ENCODE results near the gene SYNGR2. TPM values are rescaled to one million over a fixed set of nuclear protein-coding genes. Genes with fewer than 3 reads are reported as not detected.

SYNGR2 gene
- polyA plus RNA-seq, 3 donors = 270 to 402 (median 350) TPM

DNA sequence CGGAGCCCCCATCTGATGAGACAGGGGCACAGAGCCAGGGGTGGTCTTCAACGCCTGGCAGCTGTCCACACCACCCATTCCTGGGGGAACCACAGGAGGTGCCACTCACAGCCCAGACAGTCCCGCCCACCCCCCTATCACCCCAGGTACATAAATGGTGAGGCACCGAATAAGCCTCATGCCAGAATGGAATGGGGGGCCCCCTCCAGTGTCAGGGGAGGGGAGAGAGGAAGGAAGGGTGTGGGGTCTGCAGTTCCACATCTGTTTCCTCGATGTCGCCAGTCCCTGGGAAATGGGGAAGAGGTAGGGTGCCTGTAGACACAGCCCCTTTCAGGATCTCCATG lies 41.5 kb upstream of the SYNGR2 start:
- WGBS (ENCODE audit: insufficient coverage) = 8% methylated on average over 4 of the region's 6 CpGs
- no peaks in the 10 kb centered on the region for H3K9me3 ChIP-seq (replicated peaks in 1 of 2; ENCODE audit: control insufficient read depth in 1 of 2, insufficient read depth in 1 of 2, low read length in 2 of 2)
- intact Hi-C loops (cut with micrococcal nuclease) = loop anchor here (2.0 to 5.0 kb wide), 2 partner anchors 14 to 45 kb away; no protein-coding TSS in a partner anchor
- peak overlapping the region; percentile 85 to 93 for H3K27ac ChIP-seq (ENCODE audit: low read depth in 1 of 2, low read length in 2 of 2)
- no peak overlapping the region for H2AFZ ChIP-seq (ENCODE audit: insufficient read depth, low read depth, low read length, poor library complexity, severe bottlenecking)
- peak overlapping the region; percentile 100 for H3K4me2 ChIP-seq (replicated peaks; ENCODE audit: extremely low read depth, low read length, poor library complexity, severe bottlenecking)
- H3K4me3 ChIP-seq (replicated peaks in 1 of 3; ENCODE audit: low read depth in 2 of 3, low read length in 3 of 3) = peak overlapping the region in 2 of 3 experiments; percentile 95 to 96
- H4K20me1 ChIP-seq (ENCODE audit: insufficient read depth, low read length) = peaks cover 57% of the 10 kb centered on the region
- TF ChIP-seq, protein P1, sequence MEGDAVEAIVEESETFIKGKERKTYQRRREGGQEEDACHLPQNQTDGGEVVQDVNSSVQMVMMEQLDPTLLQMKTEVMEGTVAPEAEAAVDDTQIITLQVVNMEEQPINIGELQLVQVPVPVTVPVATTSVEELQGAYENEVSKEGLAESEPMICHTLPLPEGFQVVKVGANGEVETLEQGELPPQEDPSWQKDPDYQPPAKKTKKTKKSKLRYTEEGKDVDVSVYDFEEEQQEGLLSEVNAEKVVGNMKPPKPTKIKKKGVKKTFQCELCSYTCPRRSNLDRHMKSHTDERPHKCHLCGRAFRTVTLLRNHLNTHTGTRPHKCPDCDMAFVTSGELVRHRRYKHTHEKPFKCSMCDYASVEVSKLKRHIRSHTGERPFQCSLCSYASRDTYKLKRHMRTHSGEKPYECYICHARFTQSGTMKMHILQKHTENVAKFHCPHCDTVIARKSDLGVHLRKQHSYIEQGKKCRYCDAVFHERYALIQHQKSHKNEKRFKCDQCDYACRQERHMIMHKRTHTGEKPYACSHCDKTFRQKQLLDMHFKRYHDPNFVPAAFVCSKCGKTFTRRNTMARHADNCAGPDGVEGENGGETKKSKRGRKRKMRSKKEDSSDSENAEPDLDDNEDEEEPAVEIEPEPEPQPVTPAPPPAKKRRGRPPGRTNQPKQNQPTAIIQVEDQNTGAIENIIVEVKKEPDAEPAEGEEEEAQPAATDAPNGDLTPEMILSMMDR (IDR thresholded peaks at IDR 0.05) = no peak
- H3K79me2 ChIP-seq (ENCODE audit: insufficient read depth, low read length) = peaks cover 90% of the 10 kb centered on the region
- Mint-ChIP-seq H3K9me3 (no peaks in the 10 kb centered on the region), H3K27me3 (ENCODE audit: low read depth in 3 of 3) (peaks cover 0 to 6% (median 0%) of the 10 kb centered on the region in 3 donors), H3K4me1 (peaks cover 71% of the 10 kb centered on the region), H3K4me3 (peak overlapping the region; percentile 89 to 90), H3K27ac (peak overlapping the region; percentile 85 to 93 (median 92)), H3K36me3 (peaks cover 27 to 29% of the 10 kb centered on the region in 2 donors)
- H3K9ac ChIP-seq (ENCODE audit: insufficient read depth, low read length, poor library complexity, severe bottlenecking) = peak overlapping the region; percentile 12
- peaks cover 78 to 85% of the 10 kb centered on the region in 2 donors for H3K4me1 ChIP-seq (ENCODE audit: control insufficient read depth in 1 of 2, insufficient read depth in 2 of 2, low read length in 2 of 2)
- no peak for DNase-seq
- no peaks in the 10 kb centered on the region for H3K27me3 ChIP-seq (ENCODE audit: control insufficient read depth in 2 of 2, insufficient read depth in 2 of 2, low read length in 2 of 2)
- H3K36me3 ChIP-seq (replicated peaks in 1 of 2; ENCODE audit: control insufficient read depth in 1 of 2, insufficient read depth in 2 of 2, low read length in 2 of 2) = peaks cover 32 to 33% of the 10 kb centered on the region in 2 donors

DNA sequence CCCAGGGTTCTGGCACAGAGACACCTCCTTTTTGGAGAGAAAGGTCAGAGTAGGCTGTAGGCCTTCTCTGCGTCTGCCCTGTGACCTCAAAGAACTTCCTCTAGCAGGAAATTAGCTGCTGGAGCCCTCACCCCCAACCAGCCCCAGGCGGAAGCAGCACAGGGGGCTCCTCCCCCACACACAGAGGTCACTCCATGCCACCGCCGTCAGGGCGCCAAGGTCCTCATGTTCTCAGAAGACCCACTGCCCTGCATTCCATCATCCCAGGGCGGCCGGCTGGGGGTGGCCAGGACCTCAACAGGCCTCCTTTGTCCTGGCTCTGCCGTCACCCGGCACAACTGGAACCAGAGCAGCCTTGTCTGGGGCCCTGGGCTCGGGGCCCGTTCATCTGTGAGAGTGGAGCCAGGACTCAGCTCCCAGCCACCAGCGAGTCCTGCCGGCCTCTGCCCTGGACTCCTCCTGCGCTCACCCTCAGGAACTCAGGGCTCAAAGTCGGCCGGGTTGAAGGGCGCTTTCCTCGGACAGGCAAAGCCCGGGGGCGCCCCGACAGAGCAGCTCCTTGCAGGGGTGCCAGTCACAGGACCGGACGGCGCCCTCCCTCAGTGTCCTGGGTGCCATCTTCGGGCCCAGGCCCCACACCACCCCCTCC lies 41.0 kb upstream of the SYNGR2 start:
- Histone ChIP-seq H3K4me3 (replicated peaks in 1 of 3; ENCODE audit: low read depth in 2 of 3, low read length in 3 of 3) (peak overlapping the region; percentile 71 to 96 (median 95)), H3K9ac (ENCODE audit: insufficient read depth, low read length, poor library complexity, severe bottlenecking) (peak overlapping the region; percentile 70), H3K79me2 (ENCODE audit: insufficient read depth, low read length) (peaks cover 92% of the 10 kb centered on the region), H3K27ac (ENCODE audit: low read depth in 1 of 2, low read length in 2 of 2) (peak overlapping the region; percentile 85 to 93), H3K27me3 (ENCODE audit: control insufficient read depth in 2 of 2, insufficient read depth in 2 of 2, low read length in 2 of 2) (no peaks in the 10 kb centered on the region), H3K9me3 (replicated peaks in 1 of 2; ENCODE audit: control insufficient read depth in 1 of 2, insufficient read depth in 1 of 2, low read length in 2 of 2) (no peaks in the 10 kb centered on the region), H3K4me1 (ENCODE audit: control insufficient read depth in 1 of 2, insufficient read depth in 2 of 2, low read length in 2 of 2) (peaks cover 75 to 85% of the 10 kb centered on the region in 2 donors), H4K20me1 (ENCODE audit: insufficient read depth, low read length) (peaks cover 57% of the 10 kb centered on the region), H3K36me3 (replicated peaks in 1 of 2; ENCODE audit: control insufficient read depth in 1 of 2, insufficient read depth in 2 of 2, low read length in 2 of 2) (peaks cover 27 to 28% of the 10 kb centered on the region in 2 donors), H3K4me2 (replicated peaks; ENCODE audit: extremely low read depth, low read length, poor library complexity, severe bottlenecking) (peak overlapping the region; percentile 100), H2AFZ (ENCODE audit: insufficient read depth, low read depth, low read length, poor library complexity, severe bottlenecking) (peak overlapping the region; percentile 67)
- peaks cover 22 to 24% of the 10 kb centered on the region in 2 donors for H3K36me3 Mint-ChIP-seq
- no peaks in the 10 kb centered on the region for H3K9me3 Mint-ChIP-seq
- intact Hi-C loops (cut with micrococcal nuclease) = loop anchor here (2.0 to 5.0 kb wide), 2 partner anchors 15 to 45 kb away; no protein-coding TSS in a partner anchor
- TF ChIP-seq, protein P1 (IDR thresholded peaks at IDR 0.05) = no peak
- DNase-seq = peak; percentile 79 to 80 (median 80)
- H3K27me3 Mint-ChIP-seq (ENCODE audit: low read depth in 3 of 3) = peaks cover 0 to 6% (median 0%) of the 10 kb centered on the region in 3 donors
- peak overlapping the region; percentile 89 to 90 for H3K4me3 Mint-ChIP-seq
- peak overlapping the region; percentile 85 to 93 (median 92) for H3K27ac Mint-ChIP-seq
- peaks cover 68% of the 10 kb centered on the region for H3K4me1 Mint-ChIP-seq
- 1% methylated on average over 24 of the region's 25 CpGs for WGBS (ENCODE audit: insufficient coverage)

All from CD14-positive monocyte (primary cell).